ENCODE data around the gene GDF10.

GDF10 gene

DNA sequence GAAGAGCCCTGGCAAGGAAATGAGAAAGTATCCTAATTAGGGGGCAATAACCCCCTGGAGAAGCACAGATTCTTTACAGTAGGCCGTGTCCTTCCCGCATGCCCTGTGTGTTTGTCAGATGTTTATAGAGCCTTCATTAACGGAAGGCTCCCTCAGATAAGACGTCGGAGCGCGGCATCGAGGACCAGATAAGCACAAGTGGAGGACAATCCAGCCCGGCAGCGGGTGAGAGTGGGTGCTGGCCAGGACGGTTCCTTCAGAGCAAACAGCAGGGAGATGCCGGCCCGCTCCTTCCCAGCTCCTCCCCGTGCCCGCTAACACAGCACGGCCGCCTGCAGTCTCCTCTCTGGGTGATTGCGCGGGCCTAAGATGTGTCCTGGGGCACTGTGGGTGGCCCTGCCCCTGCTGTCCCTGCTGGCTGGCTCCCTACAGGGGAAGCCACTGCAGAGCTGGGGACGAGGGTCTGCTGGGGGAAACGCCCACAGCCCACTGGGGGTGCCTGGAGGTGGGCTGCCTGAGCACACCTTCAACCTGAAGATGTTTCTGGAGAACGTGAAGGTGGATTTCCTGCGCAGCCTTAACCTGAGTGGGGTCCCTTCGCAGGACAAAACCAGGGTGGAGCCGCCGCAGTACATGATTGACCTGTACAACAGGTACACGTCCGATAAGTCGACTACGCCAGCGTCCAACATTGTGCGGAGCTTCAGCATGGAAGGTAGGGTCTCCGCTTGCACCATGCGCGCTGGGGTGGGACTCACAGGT lies 22.5 kb downstream of the GDF10 start, which contains the start of gene GDF2:
GDF2 (plus strand) TSS at position 155 of the 762 bp plus-strand sequence; CDS start at position 370, 215 bp downstream.
- Histone ChIP-seq H3K9ac (ENCODE audit: low read length) (no peak within 1 kb of the TSS), H3K4me3 (ENCODE audit: low read length) (no peak within 1 kb of the TSS), H3K27me3 (ENCODE audit: control insufficient read depth, insufficient read depth, low read length) (peaks cover 9% of the 10 kb centered on the region), H3K36me3 (ENCODE audit: control insufficient read depth, insufficient read depth, low read length) (no peaks in the 10 kb centered on the region), H3K9me3 (ENCODE audit: control insufficient read depth, low read length) (no peaks in the 10 kb centered on the region), H3K4me1 (ENCODE audit: control insufficient read depth, insufficient read depth, low read length) (peaks cover 31% of the 10 kb centered on the region)

- H3K4me3 ChIP-seq (ENCODE audit: low read length) = no peak overlapping the region
- H3K36me3 ChIP-seq (ENCODE audit: control insufficient read depth, insufficient read depth, low read length) = no peaks in the 10 kb centered on the region
- H3K9ac ChIP-seq (ENCODE audit: low read length) = no peak overlapping the region
- H3K9me3 ChIP-seq (ENCODE audit: control insufficient read depth, low read length) = no peaks in the 10 kb centered on the region
- peaks cover 31% of the 10 kb centered on the region for H3K4me1 ChIP-seq (ENCODE audit: control insufficient read depth, insufficient read depth, low read length)
- H3K27me3 ChIP-seq (ENCODE audit: control insufficient read depth, insufficient read depth, low read length) = peaks cover 9% of the 10 kb centered on the region
Observed at GRCh38 chr10:47323087-47323486, 23.1 kb downstream of the GDF10 start.

GRCh38 chr10:47323636-47324296 lies 23.8 kb downstream of the GDF10 start:
- H3K4me1 ChIP-seq (ENCODE audit: control insufficient read depth, insufficient read depth, low read length) = peaks cover 31% of the 10 kb centered on the region
- peaks cover 9% of the 10 kb centered on the region for H3K27me3 ChIP-seq (ENCODE audit: control insufficient read depth, insufficient read depth, low read length)
- H3K9me3 ChIP-seq (ENCODE audit: control insufficient read depth, low read length) = no peaks in the 10 kb centered on the region
- H3K36me3 ChIP-seq (ENCODE audit: control insufficient read depth, insufficient read depth, low read length) = no peaks in the 10 kb centered on the region
- H3K4me3 ChIP-seq (ENCODE audit: low read length) = no peak overlapping the region
- H3K9ac ChIP-seq (ENCODE audit: low read length) = no peak overlapping the region

DNA sequence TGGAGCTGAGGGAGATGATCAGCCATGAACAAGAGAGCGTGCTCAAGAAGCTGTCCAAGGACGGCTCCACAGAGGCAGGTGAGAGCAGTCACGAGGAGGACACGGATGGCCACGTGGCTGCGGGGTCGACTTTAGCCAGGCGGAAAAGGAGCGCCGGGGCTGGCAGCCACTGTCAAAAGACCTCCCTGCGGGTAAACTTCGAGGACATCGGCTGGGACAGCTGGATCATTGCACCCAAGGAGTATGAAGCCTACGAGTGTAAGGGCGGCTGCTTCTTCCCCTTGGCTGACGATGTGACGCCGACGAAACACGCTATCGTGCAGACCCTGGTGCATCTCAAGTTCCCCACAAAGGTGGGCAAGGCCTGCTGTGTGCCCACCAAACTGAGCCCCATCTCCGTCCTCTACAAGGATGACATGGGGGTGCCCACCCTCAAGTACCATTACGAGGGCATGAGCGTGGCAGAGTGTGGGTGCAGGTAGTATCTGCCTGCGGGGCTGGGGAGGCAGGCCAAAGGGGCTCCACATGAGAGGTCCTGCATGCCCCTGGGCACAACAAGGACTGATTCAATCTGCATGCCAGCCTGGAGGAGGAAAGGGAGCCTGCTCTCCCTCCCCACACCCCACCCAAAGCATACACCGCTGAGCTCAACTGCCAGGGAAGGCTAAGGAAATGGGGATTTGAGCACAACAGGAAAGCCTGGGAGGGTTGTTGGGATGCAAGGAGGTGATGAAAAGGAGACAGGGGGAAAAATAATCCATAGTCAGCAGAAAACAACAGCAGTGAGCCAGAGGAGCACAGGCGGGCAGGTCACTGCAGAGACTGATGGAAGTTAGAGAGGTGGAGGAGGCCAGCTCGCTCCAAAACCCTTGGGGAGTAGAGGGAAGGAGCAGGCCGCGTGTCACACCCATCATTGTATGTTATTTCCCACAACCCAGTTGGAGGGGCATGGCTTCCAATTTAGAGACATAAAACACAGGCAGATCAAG lies 25.6 kb downstream of the GDF10 start:
- Histone ChIP-seq H3K9ac (ENCODE audit: low read length) (no peak overlapping the region), H3K4me1 (ENCODE audit: control insufficient read depth, insufficient read depth, low read length) (peaks cover 41% of the 10 kb centered on the region), H3K4me3 (ENCODE audit: low read length) (no peak overlapping the region), H3K9me3 (ENCODE audit: control insufficient read depth, low read length) (no peaks in the 10 kb centered on the region), H3K27me3 (ENCODE audit: control insufficient read depth, insufficient read depth, low read length) (peaks cover 9% of the 10 kb centered on the region), H3K36me3 (ENCODE audit: control insufficient read depth, insufficient read depth, low read length) (no peaks in the 10 kb centered on the region)

DNA sequence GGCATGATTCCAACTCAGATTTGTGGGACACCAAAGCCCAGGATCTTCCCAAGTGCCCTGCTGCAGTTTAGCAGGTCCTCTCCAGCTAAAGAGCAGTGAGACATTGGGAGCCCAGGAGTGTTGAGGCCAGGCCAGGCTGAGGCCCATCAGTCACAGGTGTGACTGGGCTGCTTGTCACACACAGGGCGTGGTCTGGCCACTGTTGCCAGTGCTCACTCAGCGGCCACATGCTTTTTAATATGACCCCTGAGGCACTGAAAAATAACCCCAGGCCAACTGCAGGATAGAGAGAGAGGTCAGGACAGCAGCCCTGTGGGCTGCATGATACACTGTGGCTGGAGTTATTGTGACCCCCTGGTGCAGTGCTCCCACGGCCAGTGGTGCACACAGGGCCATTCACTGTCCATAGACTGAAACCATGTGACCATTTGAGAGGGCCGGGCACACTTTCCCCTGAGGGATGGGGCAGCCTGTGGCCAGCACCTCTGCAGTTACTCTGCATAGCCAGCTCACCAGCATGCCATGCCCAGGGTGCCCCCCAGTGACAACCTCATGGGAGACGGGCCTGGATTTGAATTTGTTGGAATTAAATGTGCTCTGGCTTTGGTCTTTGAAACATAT lies 26.4 kb downstream of the GDF10 start:
- Histone ChIP-seq H3K9me3 (ENCODE audit: control insufficient read depth, low read length) (no peaks in the 10 kb centered on the region), H3K4me1 (ENCODE audit: control insufficient read depth, insufficient read depth, low read length) (peaks cover 49% of the 10 kb centered on the region), H3K27me3 (ENCODE audit: control insufficient read depth, insufficient read depth, low read length) (peaks cover 9% of the 10 kb centered on the region), H3K36me3 (ENCODE audit: control insufficient read depth, insufficient read depth, low read length) (no peaks in the 10 kb centered on the region), H3K9ac (ENCODE audit: low read length) (no peak overlapping the region), H3K4me3 (ENCODE audit: low read length) (no peak overlapping the region)

- peaks cover 4% of the 10 kb centered on the region for H3K27me3 ChIP-seq (ENCODE audit: control insufficient read depth, insufficient read depth, low read length)
- H3K4me3 ChIP-seq (ENCODE audit: low read length) = no peak overlapping the region
- peaks cover 52% of the 10 kb centered on the region for H3K4me1 ChIP-seq (ENCODE audit: control insufficient read depth, insufficient read depth, low read length)
- H3K9ac ChIP-seq (ENCODE audit: low read length) = no peak overlapping the region
- no peaks in the 10 kb centered on the region for H3K36me3 ChIP-seq (ENCODE audit: control insufficient read depth, insufficient read depth, low read length)
- H3K9me3 ChIP-seq (ENCODE audit: control insufficient read depth, low read length) = no peaks in the 10 kb centered on the region
Observed at GRCh38 chr10:47326927-47327330, 26.9 kb downstream of the GDF10 start.

DNA sequence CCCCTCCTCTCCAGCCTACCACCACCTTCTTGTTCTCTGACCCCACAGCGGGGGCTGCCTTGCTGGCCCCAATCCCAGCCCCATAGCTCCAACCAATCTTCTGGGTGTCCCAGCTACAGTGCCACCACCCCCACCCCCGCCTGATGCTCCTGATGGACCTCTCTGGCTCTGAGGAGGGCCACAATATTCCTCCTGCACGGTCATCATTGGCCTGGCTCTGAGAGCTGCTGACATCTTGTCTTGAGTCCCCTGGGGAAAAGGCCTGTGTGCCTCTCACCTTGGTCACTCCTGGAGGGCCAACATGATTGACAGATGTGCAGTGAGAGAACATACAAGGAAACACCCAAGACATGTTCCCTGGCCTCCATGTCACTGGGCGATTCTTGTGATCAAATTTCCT lies 29.9 kb downstream of the GDF10 start:
- H3K4me3 ChIP-seq (ENCODE audit: low read length) = no peak overlapping the region
- H3K9ac ChIP-seq (ENCODE audit: low read length) = no peak overlapping the region
- no peaks in the 10 kb centered on the region for H3K9me3 ChIP-seq (ENCODE audit: control insufficient read depth, low read length)
- peaks cover 39% of the 10 kb centered on the region for H3K4me1 ChIP-seq (ENCODE audit: control insufficient read depth, insufficient read depth, low read length)
- H3K27me3 ChIP-seq (ENCODE audit: control insufficient read depth, insufficient read depth, low read length) = no peaks in the 10 kb centered on the region
- no peaks in the 10 kb centered on the region for H3K36me3 ChIP-seq (ENCODE audit: control insufficient read depth, insufficient read depth, low read length)

- no peaks in the 10 kb centered on the region for H3K9me3 ChIP-seq (ENCODE audit: control insufficient read depth, low read length)
- no peaks in the 10 kb centered on the region for H3K27me3 ChIP-seq (ENCODE audit: control insufficient read depth, insufficient read depth, low read length)
- no peak overlapping the region for H3K9ac ChIP-seq (ENCODE audit: low read length)
Observed at GRCh38 chr10:47330366-47330765, 30.4 kb downstream of the GDF10 start.

GRCh38 chr10:47330804-47331203 lies 30.8 kb downstream of the GDF10 start:
- Histone ChIP-seq H3K4me1 (ENCODE audit: control insufficient read depth, insufficient read depth, low read length) (peaks cover 35% of the 10 kb centered on the region), H3K27me3 (ENCODE audit: control insufficient read depth, insufficient read depth, low read length) (no peaks in the 10 kb centered on the region), H3K9me3 (ENCODE audit: control insufficient read depth, low read length) (no peaks in the 10 kb centered on the region), H3K4me3 (ENCODE audit: low read length) (no peak overlapping the region), H3K9ac (ENCODE audit: low read length) (no peak overlapping the region), H3K36me3 (ENCODE audit: control insufficient read depth, insufficient read depth, low read length) (no peaks in the 10 kb centered on the region)

More at GRCh38 chr10:47330366-47330765, 30.4 kb downstream of the GDF10 start:
- peaks cover 39% of the 10 kb centered on the region for H3K4me1 ChIP-seq (ENCODE audit: control insufficient read depth, insufficient read depth, low read length)
- H3K4me3 ChIP-seq (ENCODE audit: low read length) = no peak overlapping the region
- H3K36me3 ChIP-seq (ENCODE audit: control insufficient read depth, insufficient read depth, low read length) = no peaks in the 10 kb centered on the region

- peaks cover 28% of the 10 kb centered on the region for H3K4me1 ChIP-seq (ENCODE audit: control insufficient read depth, insufficient read depth, low read length)
- H3K4me3 ChIP-seq (ENCODE audit: low read length) = no peak overlapping the region
- H3K36me3 ChIP-seq (ENCODE audit: control insufficient read depth, insufficient read depth, low read length) = no peaks in the 10 kb centered on the region
- no peaks in the 10 kb centered on the region for H3K27me3 ChIP-seq (ENCODE audit: control insufficient read depth, insufficient read depth, low read length)
- H3K9ac ChIP-seq (ENCODE audit: low read length) = no peak overlapping the region
- no peaks in the 10 kb centered on the region for H3K9me3 ChIP-seq (ENCODE audit: control insufficient read depth, low read length)
Observed at GRCh38 chr10:47331491-47331890, 31.5 kb downstream of the GDF10 start.

DNA sequence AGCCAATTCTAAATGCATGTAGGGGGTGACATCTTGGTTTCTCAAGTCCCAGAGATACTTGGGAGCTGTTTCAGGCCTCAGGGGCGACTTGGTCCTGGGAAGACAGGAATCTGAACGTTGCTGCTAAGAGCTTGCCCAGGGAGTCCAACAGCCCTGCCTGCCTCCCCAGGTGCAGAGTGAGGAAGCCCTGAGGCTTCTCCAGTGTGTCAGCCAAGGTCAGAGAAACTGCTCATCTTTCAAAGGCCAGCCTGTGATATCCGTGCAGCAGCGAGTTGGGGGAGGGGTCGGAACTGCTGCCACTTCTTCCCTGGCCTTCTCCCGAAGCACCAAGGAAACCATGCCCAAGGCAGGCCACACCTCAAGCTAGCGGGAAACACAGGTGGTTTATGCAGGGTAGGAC lies 32.0 kb downstream of the GDF10 start:
- Histone ChIP-seq H3K9me3 (ENCODE audit: control insufficient read depth, low read length) (no peaks in the 10 kb centered on the region), H3K27me3 (ENCODE audit: control insufficient read depth, insufficient read depth, low read length) (no peaks in the 10 kb centered on the region), H3K4me3 (ENCODE audit: low read length) (no peak overlapping the region), H3K36me3 (ENCODE audit: control insufficient read depth, insufficient read depth, low read length) (no peaks in the 10 kb centered on the region), H3K9ac (ENCODE audit: low read length) (no peak overlapping the region), H3K4me1 (ENCODE audit: control insufficient read depth, insufficient read depth, low read length) (peaks cover 24% of the 10 kb centered on the region)
